Measurements from ENCODE around the gene SVBP.

SVBP gene

DNA sequence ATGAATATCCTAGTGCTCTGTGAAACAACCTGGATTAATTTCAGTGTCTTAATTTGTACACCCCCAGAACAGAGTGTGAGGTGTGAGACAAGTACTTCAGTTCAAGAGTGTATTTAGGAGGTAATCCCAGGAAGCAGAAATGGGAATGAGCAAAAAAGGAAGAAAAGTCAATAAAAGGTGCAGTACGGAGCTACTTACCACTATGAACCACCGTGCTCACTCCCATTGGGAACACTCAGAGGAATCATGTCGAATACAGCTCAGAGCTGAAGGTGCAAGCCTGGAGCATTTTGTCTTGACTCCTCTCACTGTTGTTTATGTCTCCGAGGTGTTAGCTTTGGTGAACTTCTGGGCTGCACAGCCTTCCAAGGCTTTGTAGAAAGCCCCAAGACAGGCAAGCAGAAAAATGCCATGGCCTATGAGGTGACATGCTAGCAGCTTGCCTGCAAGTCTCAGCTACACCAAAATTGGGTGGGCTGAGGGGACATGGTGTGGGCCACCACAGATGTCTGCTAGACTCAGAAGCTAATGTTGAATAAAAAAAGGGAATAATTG is 7.4 kb upstream of the SVBP start:
- H3K36me3 ChIP-seq (ENCODE audit: control insufficient read depth in 2 of 2, insufficient read depth in 1 of 2, low read length in 2 of 2): no peaks in the 10 kb centered on the region
- TF ChIP-seq, protein P1, sequence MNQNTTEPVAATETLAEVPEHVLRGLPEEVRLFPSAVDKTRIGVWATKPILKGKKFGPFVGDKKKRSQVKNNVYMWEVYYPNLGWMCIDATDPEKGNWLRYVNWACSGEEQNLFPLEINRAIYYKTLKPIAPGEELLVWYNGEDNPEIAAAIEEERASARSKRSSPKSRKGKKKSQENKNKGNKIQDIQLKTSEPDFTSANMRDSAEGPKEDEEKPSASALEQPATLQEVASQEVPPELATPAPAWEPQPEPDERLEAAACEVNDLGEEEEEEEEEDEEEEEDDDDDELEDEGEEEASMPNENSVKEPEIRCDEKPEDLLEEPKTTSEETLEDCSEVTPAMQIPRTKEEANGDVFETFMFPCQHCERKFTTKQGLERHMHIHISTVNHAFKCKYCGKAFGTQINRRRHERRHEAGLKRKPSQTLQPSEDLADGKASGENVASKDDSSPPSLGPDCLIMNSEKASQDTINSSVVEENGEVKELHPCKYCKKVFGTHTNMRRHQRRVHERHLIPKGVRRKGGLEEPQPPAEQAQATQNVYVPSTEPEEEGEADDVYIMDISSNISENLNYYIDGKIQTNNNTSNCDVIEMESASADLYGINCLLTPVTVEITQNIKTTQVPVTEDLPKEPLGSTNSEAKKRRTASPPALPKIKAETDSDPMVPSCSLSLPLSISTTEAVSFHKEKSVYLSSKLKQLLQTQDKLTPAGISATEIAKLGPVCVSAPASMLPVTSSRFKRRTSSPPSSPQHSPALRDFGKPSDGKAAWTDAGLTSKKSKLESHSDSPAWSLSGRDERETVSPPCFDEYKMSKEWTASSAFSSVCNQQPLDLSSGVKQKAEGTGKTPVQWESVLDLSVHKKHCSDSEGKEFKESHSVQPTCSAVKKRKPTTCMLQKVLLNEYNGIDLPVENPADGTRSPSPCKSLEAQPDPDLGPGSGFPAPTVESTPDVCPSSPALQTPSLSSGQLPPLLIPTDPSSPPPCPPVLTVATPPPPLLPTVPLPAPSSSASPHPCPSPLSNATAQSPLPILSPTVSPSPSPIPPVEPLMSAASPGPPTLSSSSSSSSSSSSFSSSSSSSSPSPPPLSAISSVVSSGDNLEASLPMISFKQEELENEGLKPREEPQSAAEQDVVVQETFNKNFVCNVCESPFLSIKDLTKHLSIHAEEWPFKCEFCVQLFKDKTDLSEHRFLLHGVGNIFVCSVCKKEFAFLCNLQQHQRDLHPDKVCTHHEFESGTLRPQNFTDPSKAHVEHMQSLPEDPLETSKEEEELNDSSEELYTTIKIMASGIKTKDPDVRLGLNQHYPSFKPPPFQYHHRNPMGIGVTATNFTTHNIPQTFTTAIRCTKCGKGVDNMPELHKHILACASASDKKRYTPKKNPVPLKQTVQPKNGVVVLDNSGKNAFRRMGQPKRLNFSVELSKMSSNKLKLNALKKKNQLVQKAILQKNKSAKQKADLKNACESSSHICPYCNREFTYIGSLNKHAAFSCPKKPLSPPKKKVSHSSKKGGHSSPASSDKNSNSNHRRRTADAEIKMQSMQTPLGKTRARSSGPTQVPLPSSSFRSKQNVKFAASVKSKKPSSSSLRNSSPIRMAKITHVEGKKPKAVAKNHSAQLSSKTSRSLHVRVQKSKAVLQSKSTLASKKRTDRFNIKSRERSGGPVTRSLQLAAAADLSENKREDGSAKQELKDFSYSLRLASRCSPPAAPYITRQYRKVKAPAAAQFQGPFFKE (tag by site-specific recombination; IDR thresholded peaks at IDR 0.05; ENCODE audit: borderline replicate concordance): no peak
- TF ChIP-seq, protein P2, sequence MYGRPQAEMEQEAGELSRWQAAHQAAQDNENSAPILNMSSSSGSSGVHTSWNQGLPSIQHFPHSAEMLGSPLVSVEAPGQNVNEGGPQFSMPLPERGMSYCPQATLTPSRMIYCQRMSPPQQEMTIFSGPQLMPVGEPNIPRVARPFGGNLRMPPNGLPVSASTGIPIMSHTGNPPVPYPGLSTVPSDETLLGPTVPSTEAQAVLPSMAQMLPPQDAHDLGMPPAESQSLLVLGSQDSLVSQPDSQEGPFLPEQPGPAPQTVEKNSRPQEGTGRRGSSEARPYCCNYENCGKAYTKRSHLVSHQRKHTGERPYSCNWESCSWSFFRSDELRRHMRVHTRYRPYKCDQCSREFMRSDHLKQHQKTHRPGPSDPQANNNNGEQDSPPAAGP (tag by site-specific recombination; IDR thresholded peaks at IDR 0.05): no peak
- no peak for TF ChIP-seq ZNF169 (tag by site-specific recombination; IDR thresholded peaks at IDR 0.05)
- no peak for TF ChIP-seq ZNF239 (tag by site-specific recombination; IDR thresholded peaks at IDR 0.05)
- TF ChIP-seq ZNF214 (tag by site-specific recombination; IDR thresholded peaks at IDR 0.05; ENCODE audit: borderline replicate concordance): no peak
- no peak for TF ChIP-seq ZNF341 (tag by site-specific recombination; IDR thresholded peaks at IDR 0.05; ENCODE audit: low read depth)
- no peak for TF ChIP-seq WT1 (tag by site-specific recombination; IDR thresholded peaks at IDR 0.05)
- TF ChIP-seq ZNF501 (tag by site-specific recombination; IDR thresholded peaks at IDR 0.05): no peak
- no peak for TF ChIP-seq ZNF610 (tag by site-specific recombination; IDR thresholded peaks at IDR 0.05; ENCODE audit: borderline replicate concordance)
- no peak for TF ChIP-seq MZF1 (tag by site-specific recombination; IDR thresholded peaks at IDR 0.05; ENCODE audit: borderline replicate concordance)
- TF ChIP-seq, protein P3, sequence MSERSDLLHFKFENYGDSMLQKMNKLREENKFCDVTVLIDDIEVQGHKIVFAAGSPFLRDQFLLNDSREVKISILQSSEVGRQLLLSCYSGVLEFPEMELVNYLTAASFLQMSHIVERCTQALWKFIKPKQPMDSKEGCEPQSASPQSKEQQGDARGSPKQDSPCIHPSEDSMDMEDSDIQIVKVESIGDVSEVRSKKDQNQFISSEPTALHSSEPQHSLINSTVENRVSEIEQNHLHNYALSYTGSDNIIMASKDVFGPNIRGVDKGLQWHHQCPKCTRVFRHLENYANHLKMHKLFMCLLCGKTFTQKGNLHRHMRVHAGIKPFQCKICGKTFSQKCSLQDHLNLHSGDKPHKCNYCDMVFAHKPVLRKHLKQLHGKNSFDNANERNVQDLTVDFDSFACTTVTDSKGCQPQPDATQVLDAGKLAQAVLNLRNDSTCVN (tag by site-specific recombination; optimal IDR thresholded peaks at IDR 0.05): no peak
- no peak for TF ChIP-seq ZNF555 (tag by site-specific recombination; conservative IDR thresholded peaks at IDR 0.05)
- TF ChIP-seq ZNF114 (tag by site-specific recombination; IDR thresholded peaks at IDR 0.05): no peak
- TF ChIP-seq, protein P4, sequence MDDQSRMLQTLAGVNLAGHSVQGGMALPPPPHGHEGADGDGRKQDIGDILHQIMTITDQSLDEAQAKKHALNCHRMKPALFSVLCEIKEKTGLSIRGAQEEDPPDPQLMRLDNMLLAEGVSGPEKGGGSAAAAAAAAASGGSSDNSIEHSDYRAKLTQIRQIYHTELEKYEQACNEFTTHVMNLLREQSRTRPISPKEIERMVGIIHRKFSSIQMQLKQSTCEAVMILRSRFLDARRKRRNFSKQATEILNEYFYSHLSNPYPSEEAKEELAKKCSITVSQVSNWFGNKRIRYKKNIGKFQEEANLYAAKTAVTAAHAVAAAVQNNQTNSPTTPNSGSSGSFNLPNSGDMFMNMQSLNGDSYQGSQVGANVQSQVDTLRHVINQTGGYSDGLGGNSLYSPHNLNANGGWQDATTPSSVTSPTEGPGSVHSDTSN (CRISPR knock-in tag; IDR thresholded peaks at IDR 0.05): no peak
- TF ChIP-seq ZNF302 (tag by site-specific recombination; IDR thresholded peaks at IDR 0.05; ENCODE audit: low read depth): no peak
- ChIA-PET CTCF (interaction anchor here (0.7 to 1.5 kb wide), 4 partner anchors 11 to 249 kb away, joined by 3 to 4 read pairs (median 3); no protein-coding TSS in a partner anchor), POLR2A (interaction anchor here (1.4 kb wide), 1 partner anchor 22 kb away, joined by 6 read pairs; the partner anchor contains the start of gene ZNF691)
- H3K4me1 ChIP-seq (ENCODE audit: control insufficient read depth, insufficient read depth, low read length): peaks cover 2% of the 10 kb centered on the region
- no peak overlapping the region for H3K4me3 ChIP-seq (ENCODE audit: low read depth, low read length)
- H3K9me3 ChIP-seq (ENCODE audit: control insufficient read depth, insufficient read depth, low read depth, low read length): no peaks in the 10 kb centered on the region
- no peak overlapping the region for H3K27ac ChIP-seq (ENCODE audit: extremely low read depth, low read depth, low read length)
